HUDEP-2 (cell line): ENCODE data around the gene BRAP.
"Not testable (repeated sequence)": the region's sequence is repeated elsewhere in the genome, so short reads cannot be mapped to it uniquely, and the experiment has no call there.

Experiments used
- DNase-seq, 76 experiments: peaks; one replicate each; lab custom pipeline; 2025; ENCODE audit not compliant: unreplicated experiment in 76 of 76; lab: John Stamatoyannopoulos, UW

Gene BRAP

DNA sequence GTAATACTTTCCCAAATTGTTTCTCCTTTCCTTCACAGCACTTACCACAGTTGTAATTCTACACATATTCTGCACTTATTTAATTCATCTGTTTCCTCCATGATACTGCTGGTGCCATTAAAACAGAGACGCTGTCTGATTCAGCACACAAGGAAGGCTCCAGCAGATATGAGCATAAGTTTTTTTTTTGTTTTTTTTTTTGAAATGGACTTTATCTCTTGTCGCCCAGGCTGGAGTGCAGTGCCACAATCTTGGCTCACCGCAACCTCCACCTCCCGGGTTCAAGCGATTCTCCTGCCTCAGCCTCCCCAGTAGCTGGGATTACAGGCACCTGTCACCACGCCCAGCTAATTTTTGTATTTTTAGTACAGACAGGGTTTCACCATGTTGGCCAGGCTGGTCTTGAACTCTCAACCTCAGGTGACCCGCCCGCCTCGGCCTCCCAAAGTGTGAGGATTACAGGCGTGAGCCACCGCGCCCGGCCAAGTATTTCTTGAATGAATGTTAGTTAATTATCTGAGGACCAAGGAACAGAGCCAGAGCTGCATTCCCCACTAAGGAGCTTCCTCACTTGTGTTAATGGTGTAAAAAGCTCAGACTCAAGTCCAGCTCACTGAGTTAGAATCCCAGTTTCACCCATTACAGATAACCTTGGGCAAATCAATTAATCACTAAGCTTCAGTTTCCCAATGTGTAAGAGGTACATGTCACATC is 1.1 kb downstream of the BRAP start:
- peak in 1 of 76 experiments; percentile 4 for DNase-seq

DNA sequence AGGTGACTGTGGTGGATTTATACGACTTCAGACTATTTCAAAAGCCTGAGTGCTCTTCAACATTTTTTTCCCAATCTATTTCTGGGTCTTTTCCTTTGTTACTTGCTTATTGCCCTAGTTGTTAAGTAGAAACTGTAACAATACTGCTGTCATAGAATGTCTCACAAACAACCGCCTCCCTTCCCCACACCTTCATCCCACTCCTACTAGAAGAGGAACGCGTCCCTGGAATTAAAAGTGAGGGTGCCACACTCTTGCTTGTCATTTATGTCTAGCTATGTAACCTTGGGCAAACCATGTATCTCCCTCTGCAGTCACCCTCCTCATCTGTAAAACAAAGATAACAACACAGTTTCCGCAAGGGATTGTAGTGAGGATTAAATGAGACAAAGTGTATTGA is 8.6 kb downstream of the BRAP start:
- peak in 2 of 76 experiments; percentile 8 to 11 for DNase-seq

DNA sequence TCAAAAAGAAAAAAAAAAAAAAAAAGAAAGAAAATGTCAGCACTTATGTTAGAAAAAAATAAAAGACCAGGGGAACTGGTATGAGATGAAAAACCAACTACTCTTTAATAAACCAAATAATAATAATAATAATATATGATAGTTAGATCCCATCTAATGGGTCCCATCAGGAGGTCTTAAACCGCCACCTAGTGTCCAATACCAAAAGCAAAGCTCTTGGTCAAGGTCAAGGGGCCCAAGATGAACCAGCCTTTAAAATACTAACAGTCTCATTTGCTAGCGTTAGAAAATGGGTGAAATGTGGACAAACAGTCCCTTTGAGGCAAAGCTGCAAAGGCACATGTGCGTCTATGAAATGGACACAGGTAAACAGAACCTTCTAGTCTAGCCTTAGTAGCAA is 12.3 kb downstream of the BRAP start:
- peak in 9 of 76 experiments; percentile 1 to 17 (median 8) for DNase-seq

DNA sequence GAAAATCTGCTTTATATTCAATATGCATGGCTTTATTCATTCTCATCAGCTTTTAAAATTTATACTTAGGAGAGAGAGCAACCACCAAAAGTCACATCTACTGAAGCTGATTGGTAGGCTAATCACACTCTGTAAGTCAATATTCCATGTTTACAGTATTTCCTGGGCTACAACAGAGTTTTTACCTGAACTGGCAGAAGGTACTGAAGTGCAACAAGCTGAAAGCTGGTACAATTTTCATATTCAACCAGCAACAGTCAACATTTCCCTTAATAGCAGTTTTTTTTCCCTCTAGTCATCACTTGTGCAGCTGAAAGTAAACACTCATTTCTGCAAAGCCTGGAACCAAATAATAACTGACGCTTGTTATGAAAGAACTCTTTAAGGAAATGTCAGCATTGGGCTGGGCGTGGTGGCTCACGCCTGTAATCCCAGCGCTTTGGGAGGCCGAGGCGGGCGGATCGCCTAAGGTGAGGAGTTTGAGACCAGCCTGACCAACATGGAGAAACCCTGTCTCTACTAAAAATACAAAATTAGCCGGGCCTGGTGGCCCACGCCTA is 12.9 kb downstream of the BRAP start:
- DNase-seq, result no peak

DNA sequence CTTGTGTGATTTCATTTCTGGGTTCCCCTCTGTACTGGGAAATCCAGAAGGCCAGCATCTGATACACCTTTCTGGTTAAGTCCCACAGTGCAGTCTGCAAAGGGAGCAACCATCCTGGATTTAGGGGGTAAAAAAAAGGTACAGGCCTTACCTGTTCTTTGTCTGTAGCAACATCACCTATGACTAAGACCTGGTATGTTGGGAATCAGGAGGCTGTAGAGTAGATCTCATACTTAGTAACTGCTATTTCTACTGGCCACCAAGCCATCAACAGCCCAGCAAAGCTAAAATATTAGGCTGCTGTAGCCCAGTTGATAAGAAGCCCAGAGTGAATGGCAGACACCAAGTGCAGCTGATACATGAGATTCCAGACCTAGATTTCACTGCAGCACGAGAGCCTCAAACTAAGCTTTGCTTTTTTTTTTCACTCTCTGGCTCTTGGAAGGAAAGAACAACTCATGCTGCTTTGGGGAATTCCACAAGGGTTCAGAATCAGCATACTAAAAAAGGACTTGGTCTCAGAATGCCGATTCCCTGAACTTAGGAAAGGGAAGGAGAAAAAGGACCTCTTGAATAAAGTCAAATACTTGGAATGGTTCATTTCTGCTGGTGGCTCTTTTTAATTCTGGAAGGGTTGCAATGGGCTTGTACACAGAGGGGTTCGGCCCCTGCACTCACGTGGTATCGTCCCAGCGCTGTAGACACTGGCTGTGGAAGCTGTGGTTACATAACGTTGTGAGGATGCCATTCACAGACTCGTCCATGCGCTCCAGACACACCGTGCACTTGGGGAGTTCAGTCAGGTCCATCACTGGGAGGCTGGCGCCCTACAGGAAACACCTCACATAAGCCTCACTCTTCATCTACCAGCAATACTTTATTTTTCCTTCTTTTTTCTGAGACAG is 20.5 kb downstream of the BRAP start:
- no peak for DNase-seq

DNA sequence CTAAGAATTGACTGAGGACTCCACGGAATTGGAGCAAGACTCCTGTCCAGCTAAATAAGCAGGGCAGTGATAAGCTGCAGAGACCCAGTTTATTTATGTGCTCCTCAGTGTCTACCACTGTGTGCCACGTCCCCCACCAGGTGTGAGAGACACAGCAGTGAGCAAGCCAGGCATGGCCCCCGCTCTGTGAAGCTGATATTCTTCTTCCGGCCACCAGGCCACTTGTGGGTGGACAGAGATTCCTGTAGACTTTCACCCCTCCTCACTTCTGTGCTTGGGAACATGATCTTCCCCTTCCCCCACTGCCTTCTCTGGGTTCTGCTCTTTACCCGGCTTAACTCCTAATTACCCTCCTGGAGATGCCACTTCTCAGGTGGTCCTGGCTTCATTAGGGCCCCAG is 21.3 kb downstream of the BRAP start:
- no peak for DNase-seq

DNA sequence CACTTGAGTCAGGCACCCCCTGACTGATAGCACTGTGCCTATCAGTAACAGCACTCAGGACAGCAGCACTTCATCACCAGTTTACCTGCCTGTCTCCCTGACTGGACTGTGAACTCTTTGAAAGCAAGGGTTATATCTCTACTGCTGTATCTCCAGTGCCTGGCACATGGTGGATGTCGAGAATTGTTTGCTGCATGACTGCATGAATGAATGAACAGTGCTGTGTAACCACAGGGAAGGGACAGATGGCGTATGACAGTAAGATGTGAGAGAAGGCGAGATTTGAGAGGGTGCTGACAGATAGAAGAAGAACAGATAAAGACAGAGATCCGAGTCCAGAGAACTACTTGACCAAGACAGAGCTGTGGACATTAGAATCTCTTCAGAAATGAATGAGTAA is 29.7 kb downstream of the BRAP start:
- DNase-seq, result no peak

DNA sequence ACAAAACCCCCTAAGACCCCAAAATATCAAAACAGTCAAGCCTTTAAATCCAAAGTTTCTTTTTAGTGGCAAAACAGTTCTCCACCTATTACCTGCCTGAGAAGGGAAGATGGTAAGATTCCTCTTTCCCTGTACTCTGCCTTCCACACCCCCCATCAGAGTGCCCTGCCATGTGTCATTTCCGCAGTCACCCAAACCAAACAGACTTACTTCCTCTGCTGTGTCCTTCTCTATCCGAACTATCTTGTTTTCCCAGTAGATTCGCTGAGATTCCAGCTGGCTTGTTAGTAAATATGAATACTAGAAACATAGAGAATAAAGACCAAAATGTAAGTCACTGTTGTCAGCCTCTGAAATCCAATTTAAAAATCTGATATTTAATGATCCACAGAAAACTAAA is 30.4 kb downstream of the BRAP start:
- no peak for DNase-seq

DNA sequence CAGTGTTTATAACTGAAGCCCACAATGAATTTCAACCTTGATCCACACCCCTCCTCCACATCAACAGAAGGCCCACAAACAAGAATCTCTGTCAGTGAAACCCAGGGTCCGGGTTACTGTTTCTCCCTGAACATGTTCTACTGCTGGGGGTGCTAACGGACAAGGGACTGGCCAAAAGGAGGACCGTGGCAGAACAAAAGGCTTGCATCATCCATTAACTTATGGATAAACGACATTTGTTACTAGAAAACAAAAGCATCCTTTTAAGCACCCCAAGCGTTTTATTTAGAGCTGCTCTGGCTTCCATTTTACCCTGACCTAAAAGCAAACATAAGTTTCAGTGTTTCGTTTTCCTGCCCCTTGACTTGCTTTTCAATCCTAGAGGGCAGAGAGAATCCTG is 32.2 kb downstream of the BRAP start:
- no peak for DNase-seq

DNA sequence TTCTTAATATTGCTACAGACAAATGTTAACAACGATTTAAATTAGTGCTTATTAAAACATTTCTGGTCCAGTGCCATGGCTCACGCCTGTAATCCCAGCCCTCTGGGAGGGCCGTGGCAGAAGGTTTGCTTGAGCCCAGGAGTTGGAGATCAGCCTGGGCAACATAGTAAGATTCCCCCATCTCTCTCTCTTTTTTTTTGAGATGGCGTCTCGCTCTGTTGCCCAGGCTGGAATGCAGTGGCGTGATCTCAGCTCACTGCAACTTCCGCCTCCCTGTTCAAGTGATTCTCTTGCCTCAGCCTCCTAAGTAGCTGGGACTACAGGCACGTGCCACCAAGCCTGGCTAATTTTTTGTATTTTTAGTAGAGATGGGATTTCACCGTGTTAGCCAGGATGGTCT is 33.2 kb downstream of the BRAP start:
- DNase-seq, result not testable (repeated sequence)

DNA sequence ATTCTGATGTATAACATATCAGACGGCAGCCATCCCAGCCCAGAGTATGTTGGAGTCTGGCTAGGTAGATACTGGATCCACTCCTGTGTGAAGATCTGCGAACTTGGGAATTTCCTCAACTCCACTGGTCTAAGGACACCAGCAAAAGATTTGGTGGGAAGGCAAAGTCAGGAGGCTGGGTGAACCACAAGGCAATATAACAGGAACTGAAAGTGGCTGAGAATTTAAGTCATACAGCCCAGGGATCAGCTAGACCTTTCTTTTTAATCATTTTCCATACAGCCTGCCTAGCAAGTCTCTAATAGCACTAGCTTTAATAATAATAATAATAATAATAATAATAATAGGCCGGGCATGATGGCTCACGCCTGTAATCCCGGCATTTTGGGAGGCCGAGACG is 34.8 kb downstream of the BRAP start:
- no peak for DNase-seq

DNA sequence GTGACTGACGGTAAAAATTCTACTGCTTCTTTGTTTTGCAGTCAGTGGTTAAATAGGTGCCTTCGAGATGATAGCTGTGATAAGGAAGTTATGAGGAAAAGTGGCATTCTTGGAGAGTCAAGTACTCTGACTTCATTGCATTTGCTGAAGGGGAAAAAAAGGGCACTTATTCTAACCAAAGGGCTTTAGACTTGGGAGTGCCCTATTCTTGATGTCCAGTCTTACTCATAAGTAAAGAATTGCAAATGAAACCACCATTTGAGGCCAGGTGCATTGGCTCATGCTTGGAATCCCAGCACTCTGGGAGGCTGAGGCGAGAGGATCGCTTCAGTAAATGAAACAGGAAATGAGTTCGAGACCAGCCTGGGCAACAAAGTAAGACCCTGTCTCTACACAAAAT is 40.3 kb downstream of the BRAP start:
- no peak for DNase-seq

DNA sequence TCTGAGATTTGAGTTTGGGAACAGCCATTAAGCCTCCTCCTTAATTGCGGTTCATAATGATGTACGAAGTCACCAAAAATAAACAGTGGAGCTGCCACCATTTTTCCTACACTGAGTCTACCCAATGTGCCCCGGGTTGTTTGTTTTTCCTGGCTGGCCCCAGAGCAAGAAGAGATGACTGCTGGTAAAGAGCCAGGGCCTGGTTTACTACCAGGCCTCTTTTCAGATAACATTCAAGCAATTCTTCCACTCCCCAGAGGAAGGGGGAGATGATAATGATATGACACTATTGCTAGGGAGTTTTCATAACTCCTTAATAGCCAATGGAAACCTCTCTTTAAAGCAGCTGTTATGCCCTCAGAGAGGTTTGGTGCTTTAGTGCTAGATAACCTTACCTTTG is 42.3 kb downstream of the BRAP start:
- peak in 48 of 76 experiments; percentile 5 to 66 (median 26) for DNase-seq

DNA sequence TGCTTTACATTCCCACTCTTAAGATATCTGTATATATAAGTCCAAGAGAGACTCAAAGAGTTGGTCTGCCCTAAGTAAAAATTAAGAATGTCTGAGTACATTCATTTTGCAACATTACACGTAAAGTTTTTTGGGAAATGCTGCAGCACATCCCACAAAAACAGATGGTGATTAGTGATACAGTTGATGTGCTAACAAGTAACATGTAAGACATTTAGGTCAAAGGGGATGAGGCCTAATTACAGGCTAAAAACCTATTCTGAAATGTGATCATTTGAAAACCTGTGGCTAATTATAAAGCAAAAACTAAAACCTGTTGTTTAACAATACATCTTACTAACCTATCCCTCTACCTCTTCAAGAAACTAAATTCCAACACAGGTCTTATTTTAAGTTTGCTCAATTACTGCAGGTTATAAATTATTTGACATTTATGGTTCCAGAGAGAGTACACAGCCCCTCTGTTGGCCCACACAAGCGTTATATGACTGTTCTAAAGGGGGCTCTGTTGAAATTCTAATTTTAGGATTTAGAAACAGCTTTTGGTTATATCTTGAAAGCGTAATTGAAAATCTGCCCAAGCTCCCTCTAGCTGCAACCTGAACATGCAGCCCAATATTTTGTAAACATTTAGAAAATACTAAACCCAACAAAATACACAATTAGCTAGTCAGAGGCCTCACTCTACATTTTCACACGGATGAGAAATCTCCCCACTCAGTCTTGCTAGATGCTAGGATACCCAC is 42.9 kb downstream of the BRAP start:
- DNase-seq, result no peak

DNA sequence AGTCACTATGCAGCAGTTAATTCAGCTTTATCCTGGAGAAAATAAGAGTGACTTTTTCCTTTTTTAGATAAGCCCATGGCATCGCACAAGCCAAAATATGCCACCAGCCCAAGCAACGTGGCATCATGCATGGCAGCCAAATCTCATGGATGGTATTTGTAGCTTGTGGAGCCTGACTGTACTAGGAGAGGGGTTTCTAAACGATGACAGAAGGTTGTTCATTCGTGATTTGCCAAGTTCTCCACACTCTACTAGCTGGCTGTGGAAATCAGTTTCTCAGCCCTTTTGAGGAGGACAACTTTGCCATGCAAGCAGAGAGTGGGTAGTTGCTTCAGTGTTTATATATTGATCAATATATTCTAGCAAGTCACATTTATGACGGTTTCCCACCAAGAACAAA is 45.2 kb downstream of the BRAP start:
- no peak for DNase-seq

DNA sequence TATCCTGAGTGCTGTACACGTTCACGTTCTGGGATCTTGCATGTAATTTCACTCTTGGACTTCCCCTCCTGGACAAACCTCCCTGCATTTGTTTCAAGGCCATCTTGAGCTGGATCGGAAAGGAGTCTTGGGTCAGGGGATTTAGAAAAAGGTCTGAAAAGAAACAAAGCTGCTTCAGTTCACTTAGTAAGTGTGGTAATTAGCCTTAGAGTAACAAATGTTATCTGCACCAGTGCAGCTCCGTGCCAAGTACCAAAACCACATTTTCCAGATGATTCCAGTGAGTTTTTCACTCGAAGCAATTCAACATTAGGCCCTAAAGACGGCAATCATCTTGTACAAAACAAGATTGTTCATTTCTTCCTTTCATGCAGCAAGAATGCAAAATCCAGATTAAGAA is 47.2 kb downstream of the BRAP start:
- DNase-seq, result peak in 4 of 76 experiments; percentile 3 to 14 (median 8)

DNA sequence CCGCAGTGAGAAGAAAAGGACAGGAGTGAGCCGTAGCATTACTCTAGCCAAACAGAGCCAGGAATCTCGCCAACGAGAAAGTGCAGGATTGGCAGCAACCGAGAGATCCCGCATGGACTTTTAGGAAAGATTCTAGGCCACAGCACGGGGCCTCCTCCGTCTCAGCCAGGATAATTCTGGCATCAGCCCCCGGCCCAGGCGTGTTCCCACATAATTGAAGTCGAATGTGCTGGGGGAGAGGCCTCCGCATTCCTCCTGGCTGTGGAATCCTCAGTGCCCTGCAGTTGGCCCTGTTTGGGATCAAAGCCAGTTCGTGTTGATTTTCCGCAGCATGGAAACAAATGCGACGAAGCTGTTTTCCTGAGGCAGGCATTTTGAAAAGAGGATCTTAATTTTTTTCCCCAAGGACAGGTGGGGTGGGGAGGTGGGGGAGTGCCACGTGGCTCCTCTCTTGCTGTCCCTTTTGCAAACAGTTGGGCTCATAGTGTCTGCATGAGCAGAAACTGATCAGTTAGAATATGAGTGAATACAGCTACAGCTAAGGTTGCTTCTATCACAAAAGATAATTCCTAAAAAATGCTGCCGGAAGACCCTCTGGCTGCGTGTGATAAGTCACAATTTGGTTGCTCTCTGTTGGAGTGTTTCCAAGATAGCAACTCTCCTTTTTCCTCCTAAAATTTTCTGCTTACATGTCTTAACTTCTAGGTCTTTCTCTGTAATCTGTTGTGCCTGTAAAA is 49.4 kb downstream of the BRAP start:
- DNase-seq, result peak in 69 of 76 experiments; percentile 4 to 85 (median 48)

DNA sequence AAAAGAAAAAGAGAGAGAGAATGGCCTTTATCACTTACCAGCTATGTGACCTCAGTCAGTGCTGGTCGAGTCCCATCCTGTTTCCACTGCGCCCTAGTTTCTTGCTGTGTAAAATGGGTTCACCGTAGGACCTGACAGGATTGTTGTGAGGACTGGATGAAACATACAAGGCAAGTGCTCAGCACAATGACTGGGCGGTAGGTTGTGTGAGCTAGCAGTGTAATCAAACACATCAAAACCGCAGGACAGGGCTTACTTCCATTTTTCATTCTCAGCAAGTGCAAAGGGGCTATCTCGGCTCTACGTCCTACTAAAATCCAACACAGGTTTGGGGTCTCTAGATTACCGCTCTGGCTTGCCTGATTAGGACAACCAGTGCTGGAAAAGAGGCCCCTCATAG is 50.2 kb downstream of the BRAP start:
- DNase-seq, result peak in 42 of 76 experiments; percentile 5 to 65 (median 28)

DNA sequence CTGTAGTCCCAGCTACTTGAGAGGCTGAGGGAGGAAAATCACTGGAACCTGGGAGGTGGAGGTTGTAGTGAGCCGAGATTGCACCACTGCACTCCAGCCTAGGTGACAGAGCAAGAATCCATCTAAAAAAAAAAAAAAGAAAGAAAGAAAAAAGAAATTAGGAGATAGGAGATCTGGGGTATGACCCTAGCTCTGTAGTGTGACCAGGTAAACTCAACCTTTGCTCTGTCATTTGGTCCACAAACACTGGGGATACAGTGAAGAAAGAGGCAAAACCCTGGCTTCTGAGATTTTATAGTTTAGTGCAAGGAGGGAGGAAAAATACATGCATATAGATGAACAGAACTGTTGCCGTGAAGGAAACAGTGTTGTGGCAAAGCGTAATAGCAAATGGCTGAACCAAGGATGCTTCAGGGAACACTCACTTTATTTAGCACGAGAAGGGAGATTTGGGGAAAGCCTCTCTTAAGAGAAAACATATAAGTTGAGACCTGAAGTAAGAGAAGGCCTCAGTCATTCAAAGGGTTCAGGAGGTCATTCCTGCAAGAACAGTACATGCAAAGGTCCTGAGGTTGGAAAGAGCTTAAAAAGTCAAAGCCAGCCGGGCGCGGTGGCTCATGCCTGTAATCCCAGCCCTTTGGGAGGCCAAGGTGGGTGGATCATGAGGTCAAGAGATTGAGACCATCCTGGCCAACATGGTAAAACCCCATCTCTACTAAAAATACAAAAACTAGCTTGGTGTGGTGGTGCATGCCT is 57.1 kb downstream of the BRAP start:
- no peak for DNase-seq

DNA sequence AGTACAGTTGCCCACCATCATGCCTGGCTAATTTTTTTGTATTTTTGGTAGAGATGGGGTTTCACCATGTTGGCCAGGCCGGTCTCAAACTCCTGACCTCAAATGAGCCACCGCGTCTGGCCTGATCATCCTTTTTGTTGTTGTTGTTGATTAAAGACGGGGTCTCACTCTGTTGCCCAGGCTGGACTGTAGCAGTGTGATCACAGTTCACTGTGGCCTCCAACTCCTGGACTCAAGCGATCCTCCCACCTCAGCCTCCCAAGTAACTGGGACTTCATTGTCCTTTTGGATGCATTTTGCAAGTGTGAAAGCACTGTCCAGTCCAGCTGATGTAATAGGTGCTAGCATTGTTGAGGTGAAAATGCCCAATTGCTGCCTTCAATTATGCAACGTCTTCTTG is 59.5 kb downstream of the BRAP start:
- no peak for DNase-seq
